HepG2 (cell line): ENCODE results near the gene PCDHGB1. TPM values are rescaled to one million over a fixed set of nuclear protein-coding genes. Genes with fewer than 3 reads are reported as not detected.

Experiments
- ATAC-seq: fragments of 200-7000 bp; cut with Tn5 transposase; 3 replicates; pipeline ENCODE4 v1.9.1; 2020; ENCODE audit warnings: mild to moderate bottlenecking, moderate library complexity
- BruUV-seq: library from RNA; stranded (reverse); fragments of 400-500 nt; replicated peaks from 2 replicates; lab custom pipeline; 2021; lab: Mats Ljungman, UMichigan
- CTCF ChIA-PET: fragments of 300-600 bp; formaldehyde crosslinking; extraction: SDS; loops from one replicate; lab custom pipeline; 2021; ENCODE audit warnings: low total read pairs, inconsistent platforms, low intra/inter-chr PET ratio; lab: Yijun Ruan, JAX
- POLR2A ChIA-PET: fragments of 350-600 bp; sonication (Branson Sonifier 250); formaldehyde crosslinking; loops from one replicate; lab custom pipeline; 2020; ENCODE audit warnings: antibody characterized with exemption, inconsistent platforms; lab: Yijun Ruan, JAX
- DNase-seq: peaks from one replicate; pipeline ENCODE4 v3.0.0-alpha.2; 2015; ENCODE audit warnings: low spot score
- FAIRE-seq: peaks from 3 replicates; lab custom pipeline; 2011; peaks lifted over from hg19 to GRCh38; lab: Jason Lieb, UNC
- H2AFZ ChIP-seq: one replicate; pipeline ENCODE4 v1.6.1; 2011; ENCODE audit warnings: low read length, inconsistent platforms
- H3K27ac ChIP-seq: fragments of 300-600 bp; 3 replicates; pipeline ENCODE4 v1.8.0; 2011; ENCODE audit warnings: mixed run types, mild to moderate bottlenecking, mixed read lengths, low read length, inconsistent platforms; ENCODE audit not compliant: insufficient read depth; ENCODE audit errors: extremely low read length
- H3K27me3 ChIP-seq, 2 experiments: fragments of 200-600 bp in 1 of 2; 2 replicates in 1 of 2; 3 replicates in 1 of 2; pipeline versions ENCODE4 v1.6.0 to v1.8.0; 2011; ENCODE audit warnings: low read length in 2 of 2, mild to moderate bottlenecking in 2 of 2, moderate library complexity in 2 of 2, inconsistent platforms in 1 of 2; ENCODE audit not compliant: insufficient read depth in 2 of 2, control insufficient read depth in 1 of 2
- H3K36me3 ChIP-seq, 2 experiments: fragments of 200-600 bp in 1 of 2; replicated peaks in 1 of 2; 2 replicates in 1 of 2; 3 replicates in 1 of 2; pipeline versions ENCODE4 v1.5.1 to v1.8.0; 2011; ENCODE audit warnings: low read length in 2 of 2, inconsistent platforms in 1 of 2; ENCODE audit not compliant: insufficient read depth in 2 of 2, control insufficient read depth in 1 of 2
- H3K4me1 ChIP-seq: 2 replicates; pipeline ENCODE4 v1.5.1; 2012; ENCODE audit warnings: low read length, inconsistent platforms; ENCODE audit not compliant: insufficient read depth
- H3K4me2 ChIP-seq: 2 replicates; pipeline ENCODE4 v1.6.0; 2011; ENCODE audit warnings: low read depth, low read length, inconsistent platforms
- H3K4me3 ChIP-seq, 3 experiments: fragments of 200-600 bp in 1 of 3; sonication (generic), shearing (Covaris generic) in 1 of 3; replicated peaks in 1 of 3; 2 replicates each; pipeline ENCODE4 v1.5.1; 2011 to 2016; ENCODE audit warnings: low read length in 3 of 3, inconsistent platforms in 2 of 3, low read depth in 2 of 3, mild to moderate bottlenecking in 2 of 3, control low read depth in 1 of 3, mixed read lengths in 1 of 3; ENCODE audit not compliant: insufficient read depth in 1 of 3
- H3K79me2 ChIP-seq: one replicate; pipeline ENCODE4 v1.6.1; 2011; ENCODE audit warnings: low read length, inconsistent platforms; ENCODE audit not compliant: insufficient read depth
- H3K9ac ChIP-seq: 2 replicates; pipeline ENCODE4 v1.6.0; 2011; ENCODE audit warnings: mild to moderate bottlenecking, low read depth, low read length, inconsistent platforms; ENCODE audit not compliant: insufficient read depth
- H3K9me3 ChIP-seq: 2 replicates; pipeline ENCODE4 v1.5.1; 2012; ENCODE audit warnings: mild to moderate bottlenecking, low read length
- H4K20me1 ChIP-seq: 2 replicates; pipeline ENCODE4 v1.6.0; 2011; ENCODE audit warnings: inconsistent platforms, mild to moderate bottlenecking, low read length, moderate library complexity; ENCODE audit not compliant: insufficient read depth
- ARNTL ChIP-seq: sonication (generic); formaldehyde crosslinking; IDR thresholded peaks from 2 replicates; pipeline ENCODE4 v1.4.0; 2020; ENCODE audit warnings: mild to moderate bottlenecking, missing genetic modification reagents
- ASH2L ChIP-seq: fragments of 300-600, 200-600 bp; sonication (generic); IDR thresholded peaks from 2 replicates; pipeline ENCODE4 v1.7.0; 2017; ENCODE audit warnings: low read depth, mild to moderate bottlenecking, moderate library complexity, mixed read lengths, low read length; ENCODE audit not compliant: insufficient read length
- CBX5 ChIP-seq: sonication (generic); formaldehyde crosslinking; IDR thresholded peaks from 2 replicates; pipeline ENCODE4 v1.4.0; 2020; ENCODE audit warnings: missing genetic modification reagents, borderline replicate concordance
- FOSL2 ChIP-seq: sonication (generic); formaldehyde crosslinking; IDR thresholded peaks from 2 replicates; pipeline ENCODE4 v1.4.0; 2020; ENCODE audit warnings: missing genetic modification reagents
- LCORL ChIP-seq, 2 experiments: fragments of 450-650 bp in 1 of 2; sonication (generic) in 1 of 2; formaldehyde crosslinking in 1 of 2; IDR thresholded peaks; 2 replicates each; pipeline versions ENCODE4 v1.5.0 to v1.6.1; 2017 to 2020; ENCODE audit warnings: antibody characterized with exemption in 1 of 2, missing genetic modification reagents in 1 of 2
- MAFF ChIP-seq: IDR thresholded peaks from 2 replicates; pipeline ENCODE4 v1.6.1; 2011; ENCODE audit warnings: low read depth, low read length, improper control_type of control experiment
- MTF1 ChIP-seq: sonication (generic); formaldehyde crosslinking; IDR thresholded peaks from 2 replicates; pipeline ENCODE4 v1.5.0; 2020; ENCODE audit warnings: missing genetic modification reagents
- SATB2 ChIP-seq: sonication (generic); formaldehyde crosslinking; IDR thresholded peaks from 2 replicates; pipeline ENCODE4 v1.5.0; 2020; ENCODE audit warnings: missing genetic modification reagents
- SETDB1 ChIP-seq: sonication (generic); formaldehyde crosslinking; IDR thresholded peaks from 2 replicates; pipeline ENCODE4 v1.5.1; 2020; ENCODE audit warnings: missing genetic modification reagents, mild to moderate bottlenecking, borderline replicate concordance
- ZNF138 ChIP-seq: sonication (generic); formaldehyde crosslinking; IDR thresholded peaks from 2 replicates; pipeline ENCODE4 v1.5.0; 2020; ENCODE audit warnings: mild to moderate bottlenecking, low read depth, missing genetic modification reagents
- ZNF816 ChIP-seq: sonication (generic); formaldehyde crosslinking; IDR thresholded peaks from 2 replicates; pipeline ENCODE4 v1.8.0; 2022; ENCODE audit warnings: missing genetic modification reagents, mild to moderate bottlenecking, borderline replicate concordance
- ZNF850 ChIP-seq: sonication (generic); formaldehyde crosslinking; conservative IDR thresholded peaks from 2 replicates; pipeline ENCODE4 v1.9.0; 2021; ENCODE audit warnings: mild to moderate bottlenecking, missing genetic modification reagents
- WGBS: methylation state at CpG from one replicate; pipeline ENCODE4 v1.1.6; 2017; ENCODE audit warnings: low lambda C conversion rate; 5-methylcytosine and 5-hydroxymethylcytosine counted together
- in situ Hi-C: cut with HindIII; loops from 2 replicates; pipeline ENCODE4 v1.10.0; 2017; ENCODE audit warnings: low pct_unique_long_range_greater_than_20kb; ENCODE audit not compliant: extremely low pct_ligation_motif_present
- intact Hi-C: fragments of 100-400 bp; cut with micrococcal nuclease; formaldehyde crosslinking; loops from one replicate; pipeline ENCODE4 v1.10.0; 2022; ENCODE audit not compliant: unreplicated experiment
- polyA plus RNA-seq, 8 experiments: library from polyadenylated mRNA; depleted of rRNA in 3 of 8; stranded (reverse) in 7 of 8; unstranded in 1 of 8; fragments of >200 nt; fragmentation: Illumina TruSeq in 4 of 8; extraction: Trizol in 4 of 8; gene quantifications; 2 replicates each; pipeline versions ENCODE4 v1.2.1 to v1.2.3, GENCODE V29; 2011 to 2016; ENCODE audit warnings: low read depth in 4 of 8, missing spikeins in 1 of 8, mixed read lengths in 1 of 8; ENCODE audit not compliant: insufficient read depth in 1 of 8
- total RNA-seq, 5 experiments: library from RNA; depleted of rRNA; stranded (reverse); fragments of >200 nt; fragmentation: Illumina TruSeq; extraction: Trizol; gene quantifications; 2 replicates each; pipeline ENCODE4 v1.2.3, GENCODE V29; 2016; ENCODE audit warnings: low read depth in 1 of 5
- TF ChIP-seq, protein P1 (sequence below): sonication (generic); formaldehyde crosslinking; IDR thresholded peaks from 2 replicates; pipeline ENCODE4 v1.8.0; 2022; ENCODE audit warnings: low read depth, missing genetic modification reagents
- TF ChIP-seq, protein P2 (sequence below), 2 experiments: sonication (generic) in 1 of 2; formaldehyde crosslinking in 1 of 2; IDR thresholded peaks; 2 replicates each; pipeline versions ENCODE4 v1.5.1 to v1.6.1; 2011 to 2020; ENCODE audit warnings: borderline replicate concordance in 1 of 2, low read depth in 1 of 2, low read length in 1 of 2, mild to moderate bottlenecking in 1 of 2, missing genetic modification reagents in 1 of 2, moderate library complexity in 1 of 2

PCDHGB1 gene
- total and polyA plus RNA-seq, 2 of the 13 experiments (the other 11 are each of a cell fraction or from before 2014, with no cell fraction given) = 1.0 to 2.6 TPM

DNA sequence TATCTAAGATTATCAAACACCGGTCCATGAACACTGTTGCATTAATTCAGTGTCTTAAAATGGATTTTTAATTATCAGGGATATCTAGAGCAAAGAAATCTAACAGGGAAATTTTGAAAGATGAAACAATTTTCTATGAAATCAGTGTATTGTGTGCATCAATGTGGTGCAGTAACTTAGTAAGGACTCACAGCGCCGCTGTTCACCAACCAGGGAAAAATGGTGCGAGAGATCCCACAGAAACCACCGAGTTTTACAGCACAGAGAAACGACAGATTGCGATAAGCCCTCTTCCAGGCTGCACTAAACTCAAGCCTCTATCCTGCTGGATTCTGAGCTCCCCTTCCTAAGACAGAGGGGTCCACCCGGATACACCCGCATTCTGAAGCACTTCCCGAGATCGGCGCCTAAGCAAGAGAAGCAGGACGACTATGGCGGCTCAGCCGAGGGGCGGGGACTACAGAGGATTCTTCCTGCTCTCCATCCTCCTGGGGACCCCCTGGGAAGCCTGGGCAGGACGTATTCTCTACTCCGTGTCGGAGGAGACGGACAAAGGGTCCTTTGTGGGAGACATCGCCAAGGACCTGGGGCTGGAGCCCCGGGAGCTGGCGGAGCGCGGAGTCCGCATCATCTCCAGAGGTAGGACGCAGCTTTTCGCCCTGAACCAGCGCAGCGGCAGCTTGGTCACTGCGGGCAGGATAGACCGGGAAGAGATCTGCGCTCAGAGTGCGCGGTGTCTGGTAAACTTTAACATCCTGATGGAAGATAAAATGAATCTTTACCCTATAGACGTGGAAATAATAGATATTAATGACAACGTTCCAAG, 32.8 kb downstream of the PCDHGB1 start, which contains the start of gene PCDHGA7:
Gene PCDHGA7, plus strand, starts transcription at position 274 of the 826 bp plus-strand sequence. Its CDS starts 158 bp downstream, at position 432.
- Histone ChIP-seq H3K9me3 (no peaks in the 10 kb centered on the region; the same call in 1 of the 2 replicates), H3K27me3 (no peaks in the 10 kb centered on the region), H2AFZ (no peak within 1 kb of the TSS), H3K4me3 (no peak within 1 kb of the TSS), H3K27ac (no peak within 1 kb of the TSS), H3K79me2 (no peaks in the 10 kb centered on the region), H4K20me1 (no peaks in the 10 kb centered on the region), H3K36me3 (no peaks in the 10 kb centered on the region), H3K4me1 (no peaks in the 10 kb centered on the region), H3K4me2 (no peak within 1 kb of the TSS), H3K9ac (no peak within 1 kb of the TSS)
- WGBS = 75% methylated on average over 37 of the region's 37 CpGs
- BruUV-seq = no TSS peak
- TF ChIP-seq, protein P1, sequence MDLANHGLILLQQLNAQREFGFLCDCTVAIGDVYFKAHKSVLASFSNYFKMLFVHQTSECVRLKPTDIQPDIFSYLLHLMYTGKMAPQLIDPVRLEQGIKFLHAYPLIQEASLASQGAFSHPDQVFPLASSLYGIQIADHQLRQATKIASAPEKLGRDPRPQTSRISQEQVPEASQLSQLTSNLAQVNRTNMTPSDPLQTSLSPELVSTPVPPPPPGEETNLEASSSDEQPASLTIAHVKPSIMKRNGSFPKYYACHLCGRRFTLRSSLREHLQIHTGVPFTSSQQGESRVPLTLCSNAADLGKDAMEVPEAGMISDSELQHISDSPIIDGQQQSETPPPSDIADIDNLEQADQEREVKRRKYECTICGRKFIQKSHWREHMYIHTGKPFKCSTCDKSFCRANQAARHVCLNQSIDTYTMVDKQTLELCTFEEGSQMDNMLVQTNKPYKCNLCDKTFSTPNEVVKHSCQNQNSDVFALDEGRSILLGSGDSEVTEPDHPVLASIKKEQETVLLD (CRISPR knock-in tag) = no peak
- TF ChIP-seq ASH2L (no peak), SATB2 (no peak)
- ATAC-seq (no peak), FAIRE-seq (no peak), DNase-seq (no peak)
- CTCF ChIA-PET = no interaction called here
- in situ Hi-C loops = no loop called here
- intact Hi-C loops = no loop called here
- POLR2A ChIA-PET = no interaction called here

DNA sequence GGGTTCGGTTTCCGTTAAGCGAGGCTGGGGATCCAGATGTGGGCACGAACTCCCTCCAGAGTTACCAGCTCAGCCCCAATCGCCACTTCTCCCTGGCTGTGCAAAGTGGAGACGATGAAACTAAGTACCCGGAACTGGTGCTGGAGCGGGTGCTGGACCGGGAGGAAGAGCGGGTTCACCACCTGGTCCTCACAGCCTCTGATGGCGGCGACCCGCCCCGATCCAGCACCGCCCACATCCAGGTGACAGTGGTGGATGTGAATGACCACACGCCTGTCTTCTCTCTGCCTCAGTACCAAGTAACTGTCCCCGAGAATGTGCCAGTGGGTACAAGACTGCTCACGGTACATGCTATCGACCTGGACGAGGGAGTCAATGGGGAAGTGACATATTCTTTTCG, 33.4 kb downstream of the PCDHGB1 start:
- intact Hi-C loops (no loop called here), in situ Hi-C loops (no loop called here)
- Histone ChIP-seq H3K27me3 (no peaks in the 10 kb centered on the region), H3K4me1 (peaks cover 1% of the 10 kb centered on the region; the same call in 1 of the 2 replicates), H3K9ac (no peak overlapping the region), H3K79me2 (no peaks in the 10 kb centered on the region), H3K4me3 (no peak overlapping the region), H4K20me1 (no peaks in the 10 kb centered on the region), H3K27ac (no peak overlapping the region), H3K36me3 (no peaks in the 10 kb centered on the region), H2AFZ (no peak overlapping the region), H3K9me3 (no peaks in the 10 kb centered on the region; the same call in 1 of the 2 replicates), H3K4me2 (no peak overlapping the region)
- ATAC-seq (no peak), DNase-seq (no peak), FAIRE-seq (no peak)
- 68% methylated on average over 17 of the region's 21 CpGs for WGBS
- CTCF ChIA-PET = no interaction called here
- POLR2A ChIA-PET = no interaction called here
- BruUV-seq = no TSS peak
- TF ChIP-seq FOSL2 (CRISPR knock-in tag) (no peak), LCORL (IDR thresholded peaks at IDR 0.05) (no peak), LCORL (CRISPR knock-in tag; IDR thresholded peaks at IDR 0.05) (no peak), ZNF850 (CRISPR knock-in tag) (no peak), SETDB1 (CRISPR knock-in tag) (no peak), MTF1 (CRISPR knock-in tag) (no peak), ZNF816 (CRISPR knock-in tag) (no peak), ZNF138 (CRISPR knock-in tag) (no peak), CBX5 (CRISPR knock-in tag) (no peak), ARNTL (no peak), MAFF (no peak)
- TF ChIP-seq, protein P2, sequence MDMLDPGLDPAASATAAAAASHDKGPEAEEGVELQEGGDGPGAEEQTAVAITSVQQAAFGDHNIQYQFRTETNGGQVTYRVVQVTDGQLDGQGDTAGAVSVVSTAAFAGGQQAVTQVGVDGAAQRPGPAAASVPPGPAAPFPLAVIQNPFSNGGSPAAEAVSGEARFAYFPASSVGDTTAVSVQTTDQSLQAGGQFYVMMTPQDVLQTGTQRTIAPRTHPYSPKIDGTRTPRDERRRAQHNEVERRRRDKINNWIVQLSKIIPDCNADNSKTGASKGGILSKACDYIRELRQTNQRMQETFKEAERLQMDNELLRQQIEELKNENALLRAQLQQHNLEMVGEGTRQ (IDR thresholded peaks at IDR 0.05; ENCODE audit: low read depth, low read length) = no peak
- TF ChIP-seq, protein P2 (CRISPR knock-in tag; IDR thresholded peaks at IDR 0.05; ENCODE audit: borderline replicate concordance) = no peak
